ENCODE results near the gene TNIK.

Gene TNIK

GRCh38 chr3:171184372-171184771 lies 275.8 kb downstream of the TNIK start:
- no peak for DNase-seq

GRCh38 chr3:171183042-171183441 lies 277.2 kb downstream of the TNIK start:
- DNase-seq: no peak

GRCh38 chr3:171181907-171182690 lies 278.1 kb downstream of the TNIK start:
- DNase-seq: no peak

GRCh38 chr3:171178714-171179113 lies 281.5 kb downstream of the TNIK start:
- no peak for DNase-seq

GRCh38 chr3:171177553-171177952 lies 282.7 kb downstream of the TNIK start:
- no peak for DNase-seq

GRCh38 chr3:171177056-171177455 lies 283.1 kb downstream of the TNIK start:
- DNase-seq: no peak

- DNase-seq: no peak
These were observed 283.8 kb downstream of the TNIK start for GRCh38 chr3:171176244-171176933.

GRCh38 chr3:171175741-171176234 lies 284.4 kb downstream of the TNIK start:
- no peak for DNase-seq

GRCh38 chr3:171173736-171174135 lies 286.5 kb downstream of the TNIK start:
- DNase-seq: no peak

- DNase-seq: no peak
These were observed 288.1 kb downstream of the TNIK start for GRCh38 chr3:171172070-171172469.

- no peak for DNase-seq
These were observed 290.3 kb downstream of the TNIK start for GRCh38 chr3:171169866-171170265.

GRCh38 chr3:171169443-171169842 lies 290.8 kb downstream of the TNIK start:
- DNase-seq: no peak

- DNase-seq: no peak
These were observed 291.7 kb downstream of the TNIK start for GRCh38 chr3:171168551-171168950.

GRCh38 chr3:171168086-171168485 lies 292.1 kb downstream of the TNIK start:
- no peak for DNase-seq

GRCh38 chr3:171165983-171166382 lies 294.2 kb downstream of the TNIK start:
- DNase-seq: no peak

GRCh38 chr3:171165499-171165921 lies 294.7 kb downstream of the TNIK start:
- DNase-seq: no peak

- no peak for DNase-seq
These were observed 296.1 kb downstream of the TNIK start for GRCh38 chr3:171164067-171164465.

GRCh38 chr3:171163101-171164066 lies 296.8 kb downstream of the TNIK start:
- DNase-seq: no peak

- no peak for DNase-seq
These were observed 299.9 kb downstream of the TNIK start for GRCh38 chr3:171160325-171160724.

GRCh38 chr3:171159822-171160157 lies 300.4 kb downstream of the TNIK start:
- no peak for DNase-seq

GRCh38 chr3:171159024-171159821 lies 301.0 kb downstream of the TNIK start:
- no peak for DNase-seq

GRCh38 chr3:171157980-171158379 lies 302.2 kb downstream of the TNIK start:
- DNase-seq: no peak

Data from right forelimb (tissue), 1 donor.